ENCODE results near the gene PASK.
"Not testable (repeated sequence)": the region's sequence is repeated elsewhere in the genome, so short reads cannot be mapped to it uniquely, and the experiment has no call there.

The PASK gene

DNA sequence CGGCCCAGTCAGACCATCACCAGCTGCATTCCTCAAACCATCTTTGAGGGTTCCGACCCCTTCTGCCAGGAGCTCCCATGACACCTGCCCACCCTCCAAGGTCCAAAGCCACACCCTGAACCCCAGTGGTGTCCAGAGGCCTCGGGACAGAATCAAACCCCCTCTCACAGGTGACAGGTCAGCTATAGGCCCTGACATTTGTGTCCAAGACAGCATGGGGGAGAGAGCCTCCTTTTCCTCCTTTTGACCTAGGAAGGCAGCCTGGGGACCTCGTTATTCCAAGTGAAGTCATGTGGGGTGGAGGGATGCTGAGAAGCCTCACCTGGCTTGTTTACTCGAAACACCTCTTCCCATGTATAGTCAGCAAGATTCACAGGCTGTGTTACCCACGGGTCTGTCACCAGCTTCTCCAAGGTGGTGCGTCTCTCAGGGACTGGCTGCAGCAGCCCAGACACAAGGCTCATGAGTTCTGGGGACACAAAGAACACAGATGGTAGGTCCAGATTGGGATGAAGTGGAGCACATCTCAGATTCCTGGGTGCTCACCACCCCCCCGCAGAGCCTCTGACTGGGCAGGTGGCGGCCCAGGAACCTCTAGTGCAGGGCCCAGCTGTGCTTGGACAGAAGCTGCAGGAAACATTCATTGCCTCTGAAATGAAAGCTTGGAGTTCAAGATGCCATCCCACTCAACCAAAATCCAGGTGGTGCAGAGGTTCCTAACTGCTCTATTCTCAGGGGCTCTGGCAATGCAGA, 42.1 kb downstream of the PASK start:
- DNase-seq (ENCODE audit: low spot score): no peak

DNA sequence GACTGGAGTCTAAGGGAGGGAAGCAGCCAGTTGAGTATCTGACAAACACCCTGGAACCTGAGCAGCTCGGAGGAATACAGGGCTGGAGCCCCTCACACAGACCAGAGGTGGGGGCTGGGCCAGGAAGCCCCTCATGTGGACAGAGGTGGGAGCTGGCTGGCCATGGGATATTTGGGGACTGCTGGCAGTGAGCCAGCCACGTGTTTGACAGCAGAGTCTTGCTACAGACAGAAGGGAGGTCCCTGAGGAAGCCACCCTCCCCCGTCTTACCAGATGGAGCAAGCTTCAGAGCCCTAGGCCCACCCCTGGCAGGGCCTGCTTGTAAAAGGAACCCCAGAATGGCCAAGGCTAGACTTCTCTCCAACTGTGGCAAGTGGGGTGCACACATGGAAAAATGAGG, 43.6 kb downstream of the PASK start:
- no peak for DNase-seq (ENCODE audit: low spot score)

GRCh38 chr2:241104611-241105010, 44.7 kb downstream of the PASK start:
- not testable (repeated sequence) for DNase-seq (ENCODE audit: low spot score)

- no peak for DNase-seq (ENCODE audit: low spot score)
Measured at GRCh38 chr2:241103176-241103595, 46.1 kb downstream of the PASK start.

- peak; percentile 83 for DNase-seq (ENCODE audit: low spot score)
Measured at GRCh38 chr2:241102239-241102803, 47.0 kb downstream of the PASK start, which contains the start of gene MTERF4. Gene MTERF4 (minus strand): TSS chr2:241102287. CDS start chr2:241102273, 14 bp downstream.

GRCh38 chr2:241099246-241099645, 50.0 kb downstream of the PASK start:
- no peak for DNase-seq (ENCODE audit: low spot score)

DNA sequence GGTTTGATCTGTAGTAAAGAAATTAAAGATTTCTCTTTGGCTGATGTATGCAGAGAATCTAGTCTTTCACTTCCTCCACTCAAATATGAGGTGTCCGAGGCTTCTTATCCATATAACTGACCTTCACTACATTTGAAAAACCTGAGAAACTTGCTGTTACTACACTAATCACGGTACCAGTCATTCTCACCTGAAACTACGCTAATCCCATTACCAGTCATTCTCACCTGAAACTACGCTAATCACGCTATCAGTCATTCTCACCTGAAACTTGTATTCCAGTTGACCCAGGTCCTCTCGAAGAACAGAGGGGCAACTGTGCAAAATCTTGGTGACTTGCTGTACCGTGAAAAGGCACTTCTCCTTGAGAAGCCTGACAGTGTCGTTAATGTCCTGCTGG, 52.3 kb downstream of the PASK start:
- no peak for DNase-seq (ENCODE audit: low spot score)

- DNase-seq (ENCODE audit: low spot score): no peak
Measured at GRCh38 chr2:241095594-241096290, 53.5 kb downstream of the PASK start.

- no peak for DNase-seq (ENCODE audit: low spot score)
Measured at GRCh38 chr2:241094924-241095420, 54.3 kb downstream of the PASK start.

- DNase-seq (ENCODE audit: low spot score): no peak
Measured at GRCh38 chr2:241094172-241094571, 55.1 kb downstream of the PASK start.

GRCh38 chr2:241093133-241093781, 56.0 kb downstream of the PASK start:
- DNase-seq (ENCODE audit: low spot score): not testable (repeated sequence)

DNA sequence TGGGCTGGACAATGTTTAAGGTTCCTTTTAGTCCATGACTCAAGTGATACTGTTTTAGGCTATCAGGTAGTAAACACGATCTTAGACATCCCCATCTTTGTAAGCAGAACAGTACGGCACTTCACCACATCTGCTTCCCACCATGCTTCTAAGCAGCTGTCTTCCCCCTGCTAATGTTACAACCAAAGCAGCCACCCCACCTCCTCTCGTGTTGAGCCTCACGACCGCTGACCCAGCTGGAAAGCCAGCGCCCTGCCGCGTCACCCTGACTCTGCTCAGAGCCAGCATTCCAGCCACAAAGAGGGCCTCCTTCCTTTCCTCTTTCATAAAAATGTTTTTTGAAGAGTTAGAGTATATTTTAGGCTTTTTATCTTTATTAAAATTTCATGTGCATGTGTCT, 56.6 kb downstream of the PASK start:
- DNase-seq (ENCODE audit: low spot score): no peak

- DNase-seq (ENCODE audit: low spot score): no peak
Measured at GRCh38 chr2:241091734-241092445, 57.4 kb downstream of the PASK start.

- DNase-seq (ENCODE audit: low spot score): no peak
Measured at GRCh38 chr2:241091201-241091600, 58.1 kb downstream of the PASK start.

GRCh38 chr2:241088791-241089732, 60.2 kb downstream of the PASK start:
- no peak for DNase-seq (ENCODE audit: low spot score)

GRCh38 chr2:241088376-241088775, 60.9 kb downstream of the PASK start:
- no peak for DNase-seq (ENCODE audit: low spot score)

DNA sequence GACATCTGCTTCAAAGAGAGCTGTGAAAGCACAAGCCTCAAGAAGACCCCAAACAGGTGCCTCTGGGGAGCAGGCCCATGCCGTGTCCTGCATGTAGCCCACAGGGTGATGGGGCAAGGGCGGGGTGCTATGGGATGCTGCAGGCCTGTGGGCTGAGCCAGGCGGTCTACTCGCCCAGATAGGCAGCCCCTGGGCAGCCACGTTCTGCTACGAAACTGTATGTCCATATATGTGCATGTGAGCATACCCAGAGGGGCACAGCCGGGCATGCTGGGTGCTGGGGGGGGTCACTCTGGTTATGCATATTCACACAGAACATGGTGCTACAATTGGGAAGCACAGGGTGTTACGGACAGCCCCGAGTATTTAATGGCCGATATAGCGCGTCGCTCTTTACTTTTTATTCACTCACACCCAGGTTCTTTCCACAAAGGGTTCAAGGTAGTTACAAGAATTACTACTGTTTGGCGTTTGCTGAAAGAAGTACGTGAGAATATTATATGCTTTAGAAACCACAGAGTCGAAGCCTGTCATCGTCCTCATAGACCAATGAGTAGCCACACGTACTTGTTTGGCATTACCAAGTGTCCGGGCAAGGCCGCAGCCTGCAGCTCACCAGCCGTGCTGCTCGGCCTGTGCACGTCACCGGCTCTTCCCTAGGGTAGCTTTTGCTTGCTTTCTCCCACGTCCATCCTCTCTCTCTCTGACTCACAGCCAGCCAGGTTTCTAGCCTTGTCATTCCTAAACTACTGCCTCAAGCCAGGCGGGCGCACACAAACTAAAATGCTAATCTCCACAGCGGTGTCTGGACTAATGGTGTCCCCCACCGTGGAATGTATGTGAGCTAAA, 61.6 kb downstream of the PASK start:
- no peak for DNase-seq (ENCODE audit: low spot score)

GRCh38 chr2:241084856-241085444, 64.3 kb downstream of the PASK start:
- no peak for DNase-seq (ENCODE audit: low spot score)

GRCh38 chr2:241083091-241083415, 66.2 kb downstream of the PASK start:
- no peak for DNase-seq (ENCODE audit: low spot score)
